MM.1S (cell line): ENCODE data around the gene ROCK2.

Source experiments
- CTCF ChIP-seq: fragments of 300-600 bp; sonication (generic); IDR thresholded peaks from 2 replicates; pipeline ENCODE4 v1.5.1; 2016; ENCODE audit warnings: antibody characterized with exemption, low read length, mixed read lengths
- EZH2 ChIP-seq: fragments of 300-600 bp; sonication (generic); optimal IDR thresholded peaks from 2 replicates; pipeline ENCODE3; 2017; ENCODE audit warnings: low read depth, mild to moderate bottlenecking, antibody characterized with exemption, low read length, mixed read lengths
- EZH2phosphoT487 ChIP-seq: fragments of 300-600 bp; sonication (generic); IDR thresholded peaks from 2 replicates; pipeline ENCODE4 v1.6.1; 2018; ENCODE audit warnings: antibody characterized with exemption, low read length

DNA sequence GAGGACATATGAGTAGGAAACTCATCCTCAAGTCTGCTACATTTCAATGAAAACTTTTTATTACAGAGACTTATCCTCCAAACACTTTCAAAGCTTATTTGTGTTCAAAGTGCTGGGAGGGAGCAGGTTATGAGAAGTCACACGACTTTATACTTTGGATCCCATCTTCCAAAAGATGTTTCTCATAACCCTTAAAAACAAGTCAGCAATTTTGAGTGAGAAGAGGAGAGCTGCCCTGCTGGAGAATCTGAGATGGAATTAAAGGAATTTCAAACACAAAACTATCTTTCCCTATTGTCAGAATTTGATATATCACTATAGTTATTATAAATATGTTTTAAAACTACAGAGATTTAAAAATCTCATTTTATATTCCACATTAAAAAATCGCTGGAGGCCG, 45.8 kb downstream of the ROCK2 start:
- TF ChIP-seq CTCF (no peak), EZH2 (no peak), EZH2phosphoT487 (no peak)
